ENCODE data around the gene NFATC1. TPM values are rescaled to one million over a fixed set of nuclear protein-coding genes. Genes with fewer than 3 reads are reported as not detected.

Gene NFATC1
- polyA plus RNA-seq, 1 donor from 2014 or later, result 0.37 TPM

- Histone ChIP-seq H3K4me2 (ENCODE audit: low read length) (no peak overlapping the region), H3K79me2 (replicated peaks; ENCODE audit: insufficient read depth, low read length) (no peaks in the 10 kb centered on the region), H3K36me3 (ENCODE audit: insufficient read depth, low read length) (no peaks in the 10 kb centered on the region), H2AFZ (ENCODE audit: low read depth, low read length) (no peak overlapping the region), H3K27me3 (ENCODE audit: insufficient read depth, low read depth, low read length) (no peaks in the 10 kb centered on the region), H3K4me3 (ENCODE audit: low read length) (no peak overlapping the region), H4K20me1 (ENCODE audit: insufficient read depth) (no peaks in the 10 kb centered on the region), H3K27ac (ENCODE audit: low read length) (no peak overlapping the region), H3F3A (ENCODE audit: insufficient read depth, low read length, poor library complexity, severe bottlenecking) (no peaks in the 10 kb centered on the region), H3K9ac (ENCODE audit: low read length) (no peak overlapping the region), H3K9me3 (ENCODE audit: low read length) (no peaks in the 10 kb centered on the region), H3K9me2 (ENCODE audit: insufficient read depth, low read length) (no peaks in the 10 kb centered on the region)
- TF ChIP-seq RAD21 (conservative IDR thresholded peaks at IDR 0.05) (no peak), MXI1 (conservative IDR thresholded peaks at IDR 0.05; ENCODE audit: poor library complexity, severe bottlenecking) (no peak)
These were observed 42.6 kb downstream of the NFATC1 start for GRCh38 chr18:79438089-79438897.

- H2AFZ ChIP-seq (ENCODE audit: low read depth, low read length), result no peak overlapping the region
- H3F3A ChIP-seq (ENCODE audit: insufficient read depth, low read length, poor library complexity, severe bottlenecking), result no peaks in the 10 kb centered on the region
- no peaks in the 10 kb centered on the region for H3K27me3 ChIP-seq (ENCODE audit: insufficient read depth, low read depth, low read length)
- no peaks in the 10 kb centered on the region for H4K20me1 ChIP-seq (ENCODE audit: insufficient read depth)
- no peak for TF ChIP-seq SMC3 (conservative IDR thresholded peaks at IDR 0.05; ENCODE audit: poor library complexity)
- TF ChIP-seq POLR2AphosphoS5 (IDR thresholded peaks at IDR 0.05), result no peak
- TF ChIP-seq EZH2 (IDR thresholded peaks at IDR 0.05; ENCODE audit: borderline replicate concordance, insufficient read depth, low read length, poor library complexity, severe bottlenecking), result no peak
- no peak for TF ChIP-seq TAF1 (IDR thresholded peaks at IDR 0.05; ENCODE audit: low read depth)
- TF ChIP-seq REST (IDR thresholded peaks at IDR 0.05; ENCODE audit: borderline replicate concordance), result no peak
- TF ChIP-seq CTCF (IDR thresholded peaks at IDR 0.05; ENCODE audit: poor library complexity, severe bottlenecking), result no peak
- TF ChIP-seq RAD21 (conservative IDR thresholded peaks at IDR 0.05), result no peak
- no peak for TF ChIP-seq EP300 (conservative IDR thresholded peaks at IDR 0.05; ENCODE audit: poor library complexity, severe bottlenecking)
- TF ChIP-seq MXI1 (conservative IDR thresholded peaks at IDR 0.05; ENCODE audit: poor library complexity, severe bottlenecking), result no peak
- no peak overlapping the region for H3K9ac ChIP-seq (ENCODE audit: low read length)
- H3K4me3 ChIP-seq (ENCODE audit: low read length), result no peak overlapping the region
- H3K9me3 ChIP-seq (ENCODE audit: low read length), result no peaks in the 10 kb centered on the region
- no peak overlapping the region for H3K27ac ChIP-seq (ENCODE audit: low read length)
- no peak overlapping the region for H3K4me2 ChIP-seq (ENCODE audit: low read length)
- H3K9me2 ChIP-seq (ENCODE audit: insufficient read depth, low read length), result no peaks in the 10 kb centered on the region
- H3K36me3 ChIP-seq (ENCODE audit: insufficient read depth, low read length), result no peaks in the 10 kb centered on the region
- H3K79me2 ChIP-seq (replicated peaks; ENCODE audit: insufficient read depth, low read length), result no peaks in the 10 kb centered on the region
These were observed 43.3 kb downstream of the NFATC1 start for GRCh38 chr18:79438898-79439627.
